ENCODE results near the gene PIGC. TPM values are rescaled to one million over a fixed set of nuclear protein-coding genes. Genes with fewer than 3 reads are reported as not detected.

The PIGC gene
- total and polyA plus RNA-seq, 10 of the 15 experiments (the other 5 are each of a cell fraction or from before 2014, with no cell fraction given) = 11.0 to 37.3 (median 19.6) TPM

- no peak for TF ChIP-seq REST (IDR thresholded peaks at IDR 0.05; ENCODE audit: low read depth, low read length)
- TF ChIP-seq SKIL (IDR thresholded peaks at IDR 0.05; ENCODE audit: low read depth, poor library complexity, severe bottlenecking) = no peak
- TF ChIP-seq SIN3A (IDR thresholded peaks at IDR 0.05; ENCODE audit: low read depth, low read length) = no peak; the same call in 1 of the 2 replicates
- TF ChIP-seq SREBF1 (IDR thresholded peaks at IDR 0.05; ENCODE audit: low read length) = peak; percentile 28; the same call in 1 of the 2 replicates
- peak; percentile 59 for TF ChIP-seq HCFC1 (IDR thresholded peaks at IDR 0.05; ENCODE audit: low read length)
- TF ChIP-seq TCF12 (IDR thresholded peaks at IDR 0.05; ENCODE audit: low read depth, low read length) = peak; percentile 60; the same call in 1 of the 2 replicates
- TF ChIP-seq ZBED1 (IDR thresholded peaks at IDR 0.05; ENCODE audit: borderline replicate concordance) = no peak
- TF ChIP-seq BMI1 (IDR thresholded peaks at IDR 0.05; ENCODE audit: borderline replicate concordance) = no peak
- TF ChIP-seq, protein P1, sequence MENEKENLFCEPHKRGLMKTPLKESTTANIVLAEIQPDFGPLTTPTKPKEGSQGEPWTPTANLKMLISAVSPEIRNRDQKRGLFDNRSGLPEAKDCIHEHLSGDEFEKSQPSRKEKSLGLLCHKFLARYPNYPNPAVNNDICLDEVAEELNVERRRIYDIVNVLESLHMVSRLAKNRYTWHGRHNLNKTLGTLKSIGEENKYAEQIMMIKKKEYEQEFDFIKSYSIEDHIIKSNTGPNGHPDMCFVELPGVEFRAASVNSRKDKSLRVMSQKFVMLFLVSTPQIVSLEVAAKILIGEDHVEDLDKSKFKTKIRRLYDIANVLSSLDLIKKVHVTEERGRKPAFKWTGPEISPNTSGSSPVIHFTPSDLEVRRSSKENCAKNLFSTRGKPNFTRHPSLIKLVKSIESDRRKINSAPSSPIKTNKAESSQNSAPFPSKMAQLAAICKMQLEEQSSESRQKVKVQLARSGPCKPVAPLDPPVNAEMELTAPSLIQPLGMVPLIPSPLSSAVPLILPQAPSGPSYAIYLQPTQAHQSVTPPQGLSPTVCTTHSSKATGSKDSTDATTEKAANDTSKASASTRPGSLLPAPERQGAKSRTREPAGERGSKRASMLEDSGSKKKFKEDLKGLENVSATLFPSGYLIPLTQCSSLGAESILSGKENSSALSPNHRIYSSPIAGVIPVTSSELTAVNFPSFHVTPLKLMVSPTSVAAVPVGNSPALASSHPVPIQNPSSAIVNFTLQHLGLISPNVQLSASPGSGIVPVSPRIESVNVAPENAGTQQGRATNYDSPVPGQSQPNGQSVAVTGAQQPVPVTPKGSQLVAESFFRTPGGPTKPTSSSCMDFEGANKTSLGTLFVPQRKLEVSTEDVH (IDR thresholded peaks at IDR 0.05; ENCODE audit: low read depth, partially characterized antibody) = peak; percentile 54
- TF ChIP-seq, protein P2, sequence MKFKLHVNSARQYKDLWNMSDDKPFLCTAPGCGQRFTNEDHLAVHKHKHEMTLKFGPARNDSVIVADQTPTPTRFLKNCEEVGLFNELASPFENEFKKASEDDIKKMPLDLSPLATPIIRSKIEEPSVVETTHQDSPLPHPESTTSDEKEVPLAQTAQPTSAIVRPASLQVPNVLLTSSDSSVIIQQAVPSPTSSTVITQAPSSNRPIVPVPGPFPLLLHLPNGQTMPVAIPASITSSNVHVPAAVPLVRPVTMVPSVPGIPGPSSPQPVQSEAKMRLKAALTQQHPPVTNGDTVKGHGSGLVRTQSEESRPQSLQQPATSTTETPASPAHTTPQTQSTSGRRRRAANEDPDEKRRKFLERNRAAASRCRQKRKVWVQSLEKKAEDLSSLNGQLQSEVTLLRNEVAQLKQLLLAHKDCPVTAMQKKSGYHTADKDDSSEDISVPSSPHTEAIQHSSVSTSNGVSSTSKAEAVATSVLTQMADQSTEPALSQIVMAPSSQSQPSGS (IDR thresholded peaks at IDR 0.05; ENCODE audit: low read length) = no peak
- TF ChIP-seq, protein P3, sequence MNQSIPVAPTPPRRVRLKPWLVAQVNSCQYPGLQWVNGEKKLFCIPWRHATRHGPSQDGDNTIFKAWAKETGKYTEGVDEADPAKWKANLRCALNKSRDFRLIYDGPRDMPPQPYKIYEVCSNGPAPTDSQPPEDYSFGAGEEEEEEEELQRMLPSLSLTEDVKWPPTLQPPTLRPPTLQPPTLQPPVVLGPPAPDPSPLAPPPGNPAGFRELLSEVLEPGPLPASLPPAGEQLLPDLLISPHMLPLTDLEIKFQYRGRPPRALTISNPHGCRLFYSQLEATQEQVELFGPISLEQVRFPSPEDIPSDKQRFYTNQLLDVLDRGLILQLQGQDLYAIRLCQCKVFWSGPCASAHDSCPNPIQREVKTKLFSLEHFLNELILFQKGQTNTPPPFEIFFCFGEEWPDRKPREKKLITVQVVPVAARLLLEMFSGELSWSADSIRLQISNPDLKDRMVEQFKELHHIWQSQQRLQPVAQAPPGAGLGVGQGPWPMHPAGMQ (IDR thresholded peaks at IDR 0.05; ENCODE audit: borderline replicate concordance) = no peak
- TF ChIP-seq KAT2A (conservative IDR thresholded peaks at IDR 0.05; ENCODE audit: control insufficient read depth, low read depth, low read length) = no peak
- TF ChIP-seq ATF7 (IDR thresholded peaks at IDR 0.05; ENCODE audit: low read depth) = no peak
- no peak for TF ChIP-seq ZNF622 (IDR thresholded peaks at IDR 0.05)
- no peak for TF ChIP-seq FOXM1 (IDR thresholded peaks at IDR 0.05; ENCODE audit: low read depth, low read length)
- peak; percentile 35; the same call in 1 of the 2 replicates for TF ChIP-seq RFX5 (IDR thresholded peaks at IDR 0.05; ENCODE audit: low read depth, low read length)
- TF ChIP-seq SREBF2 (IDR thresholded peaks at IDR 0.05; ENCODE audit: low read length) = no peak
- TF ChIP-seq MTA3 (IDR thresholded peaks at IDR 0.05; ENCODE audit: borderline replicate concordance, low read length) = no peak
Measured at GRCh38 chr1:172443666-172444453, at the start of gene PIGC (continued).

Data from GM12878 (cell line).